Rectal smooth muscle tissue (tissue), 1 donor: ENCODE measurements around the gene TLCD1.

Experiments
- H3K27ac ChIP-seq: one replicate; pipeline ENCODE4 v1.7.0; 2013; ENCODE audit warnings: low read depth, low read length, inconsistent platforms
- H3K27me3 ChIP-seq: one replicate; pipeline ENCODE4 v1.7.0; 2013; ENCODE audit warnings: low read length; ENCODE audit not compliant: control insufficient read depth, insufficient read depth
- H3K36me3 ChIP-seq: one replicate; pipeline ENCODE4 v1.7.0; 2013; ENCODE audit warnings: low read length; ENCODE audit not compliant: control insufficient read depth, insufficient read depth
- H3K4me1 ChIP-seq: one replicate; pipeline ENCODE4 v1.7.0; 2013; ENCODE audit warnings: low read length; ENCODE audit not compliant: control insufficient read depth, insufficient read depth
- H3K4me3 ChIP-seq: one replicate; pipeline ENCODE4 v1.7.0; 2013; ENCODE audit warnings: low read length
- H3K9ac ChIP-seq: one replicate; pipeline ENCODE4 v1.7.0; 2013; ENCODE audit warnings: low read length

The TLCD1 gene, protein sequence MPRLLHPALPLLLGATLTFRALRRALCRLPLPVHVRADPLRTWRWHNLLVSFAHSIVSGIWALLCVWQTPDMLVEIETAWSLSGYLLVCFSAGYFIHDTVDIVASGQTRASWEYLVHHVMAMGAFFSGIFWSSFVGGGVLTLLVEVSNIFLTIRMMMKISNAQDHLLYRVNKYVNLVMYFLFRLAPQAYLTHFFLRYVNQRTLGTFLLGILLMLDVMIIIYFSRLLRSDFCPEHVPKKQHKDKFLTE

DNA sequence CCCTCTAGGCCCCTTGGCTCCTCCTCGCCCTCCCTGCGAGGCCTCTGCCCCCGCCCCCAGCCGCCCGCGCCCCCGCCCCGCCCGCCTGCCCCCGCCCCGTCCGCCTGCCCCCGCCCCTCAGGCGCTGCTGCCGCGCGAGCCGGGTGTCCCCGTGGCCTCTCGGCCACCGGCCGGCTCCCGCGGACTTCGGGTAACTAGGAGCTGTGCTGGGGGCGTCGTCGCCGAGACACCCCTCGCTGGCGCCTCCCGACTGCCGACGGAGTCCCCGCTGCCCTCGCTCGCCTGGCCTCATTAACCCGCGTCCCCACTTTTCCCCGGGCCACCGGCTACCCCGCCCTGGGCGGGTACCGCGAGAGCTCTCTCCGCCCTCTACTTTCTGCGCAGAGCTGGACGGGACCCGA lies at the start of gene TLCD1:
TSS of gene TLCD1 (minus strand) at position 8 of the 401 bp plus-strand sequence. CDS start 136 bp downstream, outside the sequence.
- H3K9ac ChIP-seq: peak within 1 kb of the TSS; percentile 13
- peaks cover 11% of the 10 kb centered on the region for H3K4me1 ChIP-seq
- H3K36me3 ChIP-seq: peaks cover 18% of the 10 kb centered on the region
- no peak within 1 kb of the TSS for H3K27ac ChIP-seq
- no peaks in the 10 kb centered on the region for H3K27me3 ChIP-seq
- H3K4me3 ChIP-seq: peak within 1 kb of the TSS; percentile 79

- no peaks in the 10 kb centered on the region for H3K36me3 ChIP-seq
- no peak overlapping the region for H3K27ac ChIP-seq
- peaks cover 2% of the 10 kb centered on the region for H3K4me1 ChIP-seq
- no peaks in the 10 kb centered on the region for H3K27me3 ChIP-seq
- H3K9ac ChIP-seq: no peak overlapping the region
- no peak overlapping the region for H3K4me3 ChIP-seq
These were observed 48.2 kb upstream of the TLCD1 start for GRCh38 chr17:28774206-28774605.

GRCh38 chr17:28773736-28774135 lies 47.7 kb upstream of the TLCD1 start:
- H3K27ac ChIP-seq: no peak overlapping the region
- H3K36me3 ChIP-seq: no peaks in the 10 kb centered on the region
- H3K4me3 ChIP-seq: no peak overlapping the region
- H3K27me3 ChIP-seq: no peaks in the 10 kb centered on the region
- no peak overlapping the region for H3K9ac ChIP-seq
- peaks cover 2% of the 10 kb centered on the region for H3K4me1 ChIP-seq

- Histone ChIP-seq H3K4me3 (no peak overlapping the region), H3K27ac (no peak overlapping the region), H3K9ac (no peak overlapping the region), H3K4me1 (no peaks in the 10 kb centered on the region), H3K27me3 (no peaks in the 10 kb centered on the region), H3K36me3 (peaks cover 3% of the 10 kb centered on the region)
These were observed 39.0 kb upstream of the TLCD1 start for GRCh38 chr17:28765038-28765437.

DNA sequence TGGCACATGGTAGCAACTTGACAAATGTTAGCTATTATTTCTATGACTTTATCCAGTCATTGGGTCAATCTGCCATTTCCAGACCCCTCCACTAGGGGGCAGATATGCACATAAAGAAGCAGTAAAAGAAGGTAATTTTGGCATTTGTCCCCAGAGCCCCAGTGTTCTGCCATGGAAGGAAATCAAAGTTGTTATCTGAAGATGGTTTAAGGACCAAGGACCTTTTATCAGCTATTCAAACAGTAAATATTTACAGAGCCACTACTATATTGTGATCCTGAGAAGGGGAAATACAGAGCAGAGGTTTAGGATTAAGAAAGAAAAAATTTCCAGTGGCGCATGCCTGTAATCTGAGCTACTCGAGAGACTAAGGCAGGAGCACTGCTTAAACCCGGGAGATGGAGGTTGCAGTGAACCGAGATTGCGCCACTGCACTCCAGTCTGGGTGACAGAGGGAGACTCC lies 37.8 kb upstream of the TLCD1 start:
- peaks cover 14% of the 10 kb centered on the region for H3K36me3 ChIP-seq
- no peak overlapping the region for H3K9ac ChIP-seq

GRCh38 chr17:28763137-28763799 lies 37.2 kb upstream of the TLCD1 start:
- no peak overlapping the region for H3K27ac ChIP-seq
- no peak overlapping the region for H3K4me3 ChIP-seq
- H3K4me1 ChIP-seq: no peaks in the 10 kb centered on the region
- H3K9ac ChIP-seq: no peak overlapping the region
- H3K36me3 ChIP-seq: peaks cover 19% of the 10 kb centered on the region
- H3K27me3 ChIP-seq: no peaks in the 10 kb centered on the region

More for the DNA sequence above, 37.8 kb upstream of the TLCD1 start:
- no peak overlapping the region for H3K4me3 ChIP-seq
- H3K27ac ChIP-seq: no peak overlapping the region
- no peaks in the 10 kb centered on the region for H3K27me3 ChIP-seq
- no peaks in the 10 kb centered on the region for H3K4me1 ChIP-seq

DNA sequence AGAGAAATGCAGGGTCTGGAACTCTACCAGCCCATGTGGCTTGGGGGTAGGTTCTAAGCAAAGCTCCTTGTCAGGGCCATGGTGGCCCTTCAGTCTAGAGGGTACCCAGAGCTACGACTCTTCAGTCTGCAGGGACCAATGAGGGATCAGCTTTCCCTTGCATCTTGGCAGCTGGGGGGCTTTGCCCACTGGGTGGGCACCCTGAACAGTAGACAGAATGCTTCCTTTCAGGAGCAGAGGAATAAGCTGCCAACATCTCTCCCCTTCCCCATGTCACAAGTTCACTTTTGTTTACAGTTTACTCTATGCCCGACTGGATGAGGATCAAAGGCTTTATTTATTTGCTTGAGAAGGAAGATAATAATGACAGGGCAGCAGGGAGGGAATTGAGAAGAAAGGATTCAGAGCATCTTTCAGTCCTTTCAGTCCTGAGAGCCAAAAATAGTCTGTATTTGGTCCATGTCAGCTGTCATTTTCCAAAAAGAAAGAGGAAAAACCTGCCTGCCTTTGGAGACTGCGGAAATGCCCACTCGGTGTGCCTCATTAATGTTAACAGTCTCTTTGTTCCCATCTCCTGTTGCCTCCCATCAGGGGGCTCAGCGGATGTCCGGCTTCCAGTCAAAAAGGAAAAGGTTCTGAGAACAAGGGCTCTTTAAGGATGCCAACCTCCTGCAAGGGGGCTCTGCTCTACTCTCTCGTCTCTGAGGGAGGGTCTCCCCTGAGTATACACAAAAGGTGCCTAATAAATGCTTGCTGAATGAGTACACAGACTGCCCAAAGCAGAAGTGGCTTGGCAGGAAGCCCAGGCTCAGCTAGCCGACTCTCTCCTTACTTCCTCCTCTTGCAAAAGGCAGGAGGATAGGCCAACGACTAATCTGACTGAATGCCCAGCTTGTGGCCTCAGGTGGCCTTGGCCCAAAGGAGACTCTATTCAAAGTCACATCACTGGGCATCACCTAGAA lies 34.8 kb upstream of the TLCD1 start:
- Histone ChIP-seq H3K27me3 (no peaks in the 10 kb centered on the region), H3K4me3 (no peak overlapping the region), H3K36me3 (peaks cover 22% of the 10 kb centered on the region), H3K27ac (no peak overlapping the region), H3K9ac (no peak overlapping the region), H3K4me1 (no peaks in the 10 kb centered on the region)

- H3K27me3 ChIP-seq: no peaks in the 10 kb centered on the region
- no peak overlapping the region for H3K9ac ChIP-seq
- no peaks in the 10 kb centered on the region for H3K4me1 ChIP-seq
- H3K4me3 ChIP-seq: no peak overlapping the region
- H3K27ac ChIP-seq: no peak overlapping the region
- peaks cover 19% of the 10 kb centered on the region for H3K36me3 ChIP-seq
These were observed 33.3 kb upstream of the TLCD1 start for GRCh38 chr17:28759256-28759865.

- Histone ChIP-seq H3K27me3 (no peaks in the 10 kb centered on the region), H3K9ac (no peak overlapping the region), H3K4me1 (no peaks in the 10 kb centered on the region), H3K4me3 (no peak overlapping the region), H3K36me3 (peaks cover 19% of the 10 kb centered on the region), H3K27ac (no peak overlapping the region)
These were observed 32.5 kb upstream of the TLCD1 start for GRCh38 chr17:28758411-28759121.

- Histone ChIP-seq H3K4me3 (no peak overlapping the region), H3K9ac (no peak overlapping the region), H3K27me3 (no peaks in the 10 kb centered on the region), H3K4me1 (no peaks in the 10 kb centered on the region), H3K27ac (no peak overlapping the region), H3K36me3 (peaks cover 23% of the 10 kb centered on the region)
These were observed 30.2 kb upstream of the TLCD1 start for GRCh38 chr17:28756049-28756804.

DNA sequence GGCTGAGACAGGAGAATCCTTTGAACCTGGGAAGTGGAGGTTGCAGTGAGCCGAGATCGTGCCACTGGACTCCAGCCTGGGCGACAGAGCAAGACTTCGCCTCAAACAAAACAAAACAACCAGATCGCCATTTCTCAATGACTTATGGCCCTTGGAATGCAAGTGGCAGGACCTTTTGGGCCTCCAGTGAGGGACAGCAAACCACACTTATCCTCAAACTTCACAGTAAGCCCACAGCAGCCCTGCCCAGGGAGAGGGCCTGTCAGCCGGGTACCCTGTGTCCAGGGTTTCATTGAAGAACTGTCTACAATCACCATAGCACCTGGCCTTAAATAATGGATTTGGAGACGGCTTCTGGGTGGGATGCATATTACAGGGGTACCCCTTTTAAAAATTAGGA lies 29.5 kb upstream of the TLCD1 start:
- Histone ChIP-seq H3K27me3 (no peaks in the 10 kb centered on the region), H3K27ac (no peak overlapping the region), H3K4me3 (no peak overlapping the region), H3K36me3 (peaks cover 25% of the 10 kb centered on the region), H3K4me1 (no peaks in the 10 kb centered on the region), H3K9ac (no peak overlapping the region)
